ENCODE results near the gene AKAP1. TPM values are rescaled to one million over a fixed set of nuclear protein-coding genes. Genes with fewer than 3 reads are reported as not detected.

Gene AKAP1
- total and polyA plus RNA-seq, 4 donors, result 31.3 to 58.5 (median 39.8) TPM

- no peak overlapping the region for H3K4me3 ChIP-seq (ENCODE audit: low read depth in 1 of 3, low read length in 3 of 3)
- H3K9ac ChIP-seq (ENCODE audit: low read depth in 1 of 2, low read length in 2 of 2), result no peak overlapping the region
- H3K27ac ChIP-seq (ENCODE audit: low read depth in 1 of 2, low read length in 2 of 2), result no peak overlapping the region
- TF ChIP-seq HNF4A (conservative IDR thresholded peaks at IDR 0.05) (no peak), FOXA2 (IDR thresholded peaks at IDR 0.05) (no peak), EGR1 (IDR thresholded peaks at IDR 0.05; ENCODE audit: low read depth in 2 of 2) (no peak), HNF4G (IDR thresholded peaks at IDR 0.05) (no peak), TAF1 (conservative IDR thresholded peaks at IDR 0.05) (no peak)
- H3K27me3 ChIP-seq (ENCODE audit: control insufficient read depth in 4 of 4, insufficient read depth in 4 of 4, low read length in 3 of 4), result no peaks in the 10 kb centered on the region
- no peaks in the 10 kb centered on the region for H3K9me3 ChIP-seq (ENCODE audit: control insufficient read depth in 4 of 4, low read length in 3 of 4)
- DNase-seq (ENCODE audit: low spot score), result no peak
- H3K4me1 ChIP-seq (ENCODE audit: control insufficient read depth in 4 of 4, insufficient read depth in 4 of 4, low read length in 3 of 4), result peaks cover 0 to 21% (median 15%) of the 10 kb centered on the region in 4 donors
- H3K36me3 ChIP-seq (ENCODE audit: control insufficient read depth in 4 of 4, insufficient read depth in 3 of 4, low read depth in 1 of 4, low read length in 3 of 4), result peaks cover 0 to 4% (median 0%) of the 10 kb centered on the region in 4 donors
- 95% methylated on average over 9 of the region's 9 CpGs for WGBS
Observed at GRCh38 chr17:57078274-57078673, 6.8 kb upstream of the AKAP1 start.

- Histone ChIP-seq H3K9me3 (ENCODE audit: control insufficient read depth in 4 of 4, low read length in 3 of 4) (no peaks in the 10 kb centered on the region), H3K27ac (ENCODE audit: low read depth in 1 of 2, low read length in 2 of 2) (no peak overlapping the region), H3K4me1 (ENCODE audit: control insufficient read depth in 4 of 4, insufficient read depth in 4 of 4, low read length in 3 of 4) (peaks cover 0 to 7% (median 3%) of the 10 kb centered on the region in 4 donors), H3K4me3 (ENCODE audit: low read depth in 1 of 3, low read length in 3 of 3) (no peak overlapping the region), H3K36me3 (ENCODE audit: control insufficient read depth in 4 of 4, insufficient read depth in 3 of 4, low read depth in 1 of 4, low read length in 3 of 4) (peaks cover 0 to 4% (median 0%) of the 10 kb centered on the region in 4 donors), H3K27me3 (ENCODE audit: control insufficient read depth in 4 of 4, insufficient read depth in 4 of 4, low read length in 3 of 4) (no peaks in the 10 kb centered on the region), H3K9ac (ENCODE audit: low read depth in 1 of 2, low read length in 2 of 2) (no peak overlapping the region)
- TF ChIP-seq HNF4G (IDR thresholded peaks at IDR 0.05), result no peak
- TF ChIP-seq, protein P1, sequence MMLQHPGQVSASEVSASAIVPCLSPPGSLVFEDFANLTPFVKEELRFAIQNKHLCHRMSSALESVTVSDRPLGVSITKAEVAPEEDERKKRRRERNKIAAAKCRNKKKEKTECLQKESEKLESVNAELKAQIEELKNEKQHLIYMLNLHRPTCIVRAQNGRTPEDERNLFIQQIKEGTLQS (IDR thresholded peaks at IDR 0.05), result no peak
- TF ChIP-seq TAF1 (conservative IDR thresholded peaks at IDR 0.05), result no peak
- TF ChIP-seq RXRA (IDR thresholded peaks at IDR 0.05), result no peak
- no peak for TF ChIP-seq JUND (IDR thresholded peaks at IDR 0.05)
- TF ChIP-seq HNF4A (conservative IDR thresholded peaks at IDR 0.05), result no peak
- no peak for TF ChIP-seq REST (IDR thresholded peaks at IDR 0.05)
- no peak for TF ChIP-seq CTCF (IDR thresholded peaks at IDR 0.05; ENCODE audit: low read depth, low read length, missing input control)
- no peak for DNase-seq (ENCODE audit: low spot score)
- 95% methylated on average over 2 of the region's 2 CpGs for WGBS
Observed at GRCh38 chr17:57080718-57081117, 4.3 kb upstream of the AKAP1 start.

GRCh38 chr17:57082441-57082840 is 2.6 kb upstream of the AKAP1 start:
- peaks cover 0 to 24% (median 16%) of the 10 kb centered on the region in 4 donors for H3K4me1 ChIP-seq (ENCODE audit: control insufficient read depth in 4 of 4, insufficient read depth in 4 of 4, low read length in 3 of 4)
- H3K27me3 ChIP-seq (ENCODE audit: control insufficient read depth in 4 of 4, insufficient read depth in 4 of 4, low read length in 3 of 4), result no peaks in the 10 kb centered on the region
- H3K36me3 ChIP-seq (ENCODE audit: control insufficient read depth in 4 of 4, insufficient read depth in 3 of 4, low read depth in 1 of 4, low read length in 3 of 4), result peaks cover 0 to 4% (median 0%) of the 10 kb centered on the region in 4 donors
- no peak overlapping the region for H3K27ac ChIP-seq (ENCODE audit: low read depth in 1 of 2, low read length in 2 of 2)
- no peaks in the 10 kb centered on the region for H3K9me3 ChIP-seq (ENCODE audit: control insufficient read depth in 4 of 4, low read length in 3 of 4)
- TF ChIP-seq YY1 (IDR thresholded peaks at IDR 0.05) (no peak), EGR1 (IDR thresholded peaks at IDR 0.05; ENCODE audit: low read depth in 2 of 2) (no peak), FOXA1 (IDR thresholded peaks at IDR 0.05) (no peak), GABPA (IDR thresholded peaks at IDR 0.05 in 1 of 2, conservative IDR thresholded peaks at IDR 0.05 in 1 of 2) (no peak)
- H3K4me3 ChIP-seq (ENCODE audit: low read depth in 1 of 3, low read length in 3 of 3), result no peak overlapping the region
- DNase-seq (ENCODE audit: low spot score), result no peak
- no peak overlapping the region for H3K9ac ChIP-seq (ENCODE audit: low read depth in 1 of 2, low read length in 2 of 2)
- WGBS, result 87% methylated on average over 2 of the region's 2 CpGs
